Mesendoderm (in vitro differentiated cells): ENCODE data around the gene SLC25A43.

Experiments used
- DNase-seq: peaks from one replicate; pipeline ENCODE4 v3.0.0; 2013
- H2AK5ac ChIP-seq: 2 replicates; pipeline ENCODE4 v1.6.1; 2013; ENCODE audit warnings: low read length, inconsistent platforms
- H2BK120ac ChIP-seq: 2 replicates; pipeline ENCODE4 v1.6.1; 2013; ENCODE audit warnings: low read depth, mild to moderate bottlenecking, low read length, moderate library complexity, mixed read lengths
- H2BK15ac ChIP-seq: replicated peaks from 2 replicates; pipeline ENCODE4 v1.6.1; 2013; ENCODE audit warnings: low read depth, mild to moderate bottlenecking, moderate library complexity
- H2BK5ac ChIP-seq: 2 replicates; pipeline ENCODE4 v1.6.1; 2013; ENCODE audit warnings: low read length, inconsistent platforms
- H3K18ac ChIP-seq: 2 replicates; pipeline ENCODE4 v1.6.1; 2013; ENCODE audit warnings: mild to moderate bottlenecking, low read length, mixed read lengths
- H3K23ac ChIP-seq: one replicate; pipeline ENCODE4 v1.6.1; 2013; ENCODE audit warnings: low read length
- H3K27ac ChIP-seq: 2 replicates; pipeline ENCODE4 v1.5.1; 2013; ENCODE audit warnings: low read depth, mild to moderate bottlenecking, inconsistent platforms, low read length, moderate library complexity
- H3K27me3 ChIP-seq: 2 replicates; pipeline ENCODE4 v1.6.1; 2013; ENCODE audit warnings: low read length, control low read depth, mild to moderate bottlenecking, inconsistent platforms; ENCODE audit not compliant: insufficient read depth, poor library complexity
- H3K36me3 ChIP-seq: 2 replicates; pipeline ENCODE4 v1.6.1; 2013; ENCODE audit warnings: low read length, inconsistent platforms; ENCODE audit not compliant: control insufficient read depth, insufficient read depth
- H3K4ac ChIP-seq: one replicate; pipeline ENCODE4 v1.6.1; 2013; ENCODE audit warnings: low read depth, mild to moderate bottlenecking, low read length, moderate library complexity
- H3K4me1 ChIP-seq: 2 replicates; pipeline ENCODE4 v1.6.1; 2013; ENCODE audit warnings: low read depth, low read length, inconsistent platforms; ENCODE audit not compliant: control insufficient read depth
- H3K4me2 ChIP-seq: 2 replicates; pipeline ENCODE4 v1.6.1; 2013; ENCODE audit warnings: low read length
- H3K4me3 ChIP-seq: 2 replicates; pipeline ENCODE4 v1.5.1; 2013; ENCODE audit warnings: mild to moderate bottlenecking, low read length
- H3K56ac ChIP-seq: one replicate; pipeline ENCODE4 v1.6.1; 2013; ENCODE audit warnings: low read length
- H3K79me1 ChIP-seq: 2 replicates; pipeline ENCODE4 v1.6.1; 2013; ENCODE audit warnings: low read length, inconsistent platforms
- H3K79me2 ChIP-seq: 2 replicates; pipeline ENCODE4 v1.6.1; 2013; ENCODE audit warnings: mild to moderate bottlenecking, low read length; ENCODE audit not compliant: control insufficient read depth, insufficient read depth
- H3K9ac ChIP-seq: 2 replicates; pipeline ENCODE4 v1.6.1; 2013; ENCODE audit warnings: low read length, inconsistent platforms
- H4K5ac ChIP-seq: one replicate; pipeline ENCODE4 v1.6.1; 2013; ENCODE audit warnings: low read length
- H4K8ac ChIP-seq: one replicate; pipeline ENCODE4 v1.6.1; 2013; ENCODE audit warnings: low read depth, mild to moderate bottlenecking, control low read depth, low read length, moderate library complexity
- WGBS: extraction: QIAGEN DNeasy Blood & Tissue Kit; methylation state at CpG from one replicate; pipeline ENCODE4 v1.1.7; 2013; ENCODE audit warnings: low lambda C conversion rate, missing lambda C conversion rate; ENCODE audit not compliant: insufficient coverage; ENCODE audit errors: extremely low coverage; 5-methylcytosine and 5-hydroxymethylcytosine counted together

Gene SLC25A43

DNA sequence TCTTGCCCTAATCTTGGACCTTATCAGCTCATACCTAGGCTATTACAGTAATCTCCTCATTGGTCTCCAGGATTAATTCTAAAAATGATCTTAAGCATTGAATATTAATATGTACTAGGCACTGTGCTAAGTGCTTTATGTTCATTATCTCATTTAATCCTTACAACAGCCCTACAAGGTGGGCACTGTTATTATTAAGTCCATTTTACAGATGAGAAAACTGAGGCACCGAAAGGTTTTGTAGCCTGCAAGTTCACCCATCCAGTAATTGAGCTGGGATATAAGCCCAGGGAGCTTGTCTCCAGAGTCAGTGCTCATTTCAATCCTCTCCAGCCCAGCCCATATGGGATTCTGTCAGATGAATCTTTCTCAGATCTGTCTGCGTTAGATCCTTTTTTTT is 20.8 kb downstream of the SLC25A43 start:
- Histone ChIP-seq H4K5ac (no peak overlapping the region), H2BK5ac (no peak overlapping the region), H3K4ac (no peak overlapping the region), H3K36me3 (no peaks in the 10 kb centered on the region), H3K9ac (no peak overlapping the region), H3K79me2 (no peaks in the 10 kb centered on the region), H2BK120ac (no peak overlapping the region), H3K27ac (no peak overlapping the region), H3K23ac (no peak overlapping the region), H3K4me2 (no peak overlapping the region), H2BK15ac (no peak overlapping the region), H3K27me3 (no peaks in the 10 kb centered on the region), H3K4me1 (no peaks in the 10 kb centered on the region), H2AK5ac (no peak overlapping the region), H3K4me3 (no peak overlapping the region), H4K8ac (no peak overlapping the region), H3K79me1 (no peaks in the 10 kb centered on the region), H3K18ac (no peak overlapping the region), H3K56ac (no peak overlapping the region)
- no peak for DNase-seq
- no CpG with 5 or more reads among the region's 2 CpGs for WGBS

DNA sequence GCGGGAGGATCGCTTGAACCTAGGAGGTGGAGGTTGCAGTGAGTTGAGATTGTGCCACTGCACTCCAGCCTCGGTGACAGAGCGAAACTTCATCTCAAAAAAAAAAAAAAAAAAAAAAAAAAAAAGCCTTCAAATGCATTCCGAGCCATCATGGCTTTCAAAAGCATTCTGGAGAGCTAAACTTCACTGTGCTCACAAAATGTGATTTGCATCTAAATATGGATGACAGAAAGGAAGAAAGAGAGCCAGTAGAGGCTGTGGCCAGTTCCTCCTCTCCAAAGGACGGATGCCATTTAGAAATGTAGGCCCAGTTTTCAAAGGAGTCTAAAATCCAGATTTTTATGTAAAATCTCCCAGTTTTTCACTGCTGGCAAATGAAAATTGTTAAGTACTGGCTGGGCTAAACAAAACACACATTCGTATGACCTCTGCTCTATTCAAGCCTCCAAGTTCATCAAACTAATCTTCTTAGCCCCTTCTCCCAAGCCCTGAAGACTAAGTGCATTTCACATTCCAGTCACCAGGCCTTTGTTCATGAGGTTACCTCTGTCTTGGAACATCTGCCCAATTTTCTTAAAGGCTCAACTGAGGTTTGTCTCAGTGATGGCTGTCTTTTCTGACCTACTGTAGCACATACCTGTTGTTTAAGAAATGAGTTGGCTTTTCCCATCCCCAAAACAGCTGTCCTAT is 22.0 kb downstream of the SLC25A43 start:
- no peak overlapping the region for H2BK5ac ChIP-seq
- no peak overlapping the region for H3K18ac ChIP-seq
- no peaks in the 10 kb centered on the region for H3K27me3 ChIP-seq
- no peak overlapping the region for H3K23ac ChIP-seq
- no peak overlapping the region for H3K4me2 ChIP-seq
- no CpG with 5 or more reads among the region's 7 CpGs for whole genome bisulfite sequencing
- H3K79me1 ChIP-seq: no peaks in the 10 kb centered on the region
- no peak for DNase-seq
- no peak overlapping the region for H3K9ac ChIP-seq
- no peak overlapping the region for H2AK5ac ChIP-seq
- no peak overlapping the region for H4K8ac ChIP-seq
- no peak overlapping the region for H2BK120ac ChIP-seq
- no peak overlapping the region for H3K4me3 ChIP-seq
- H3K56ac ChIP-seq: no peak overlapping the region
- no peak overlapping the region for H4K5ac ChIP-seq
- no peaks in the 10 kb centered on the region for H3K4me1 ChIP-seq
- no peaks in the 10 kb centered on the region for H3K79me2 ChIP-seq
- no peak overlapping the region for H2BK15ac ChIP-seq
- no peaks in the 10 kb centered on the region for H3K36me3 ChIP-seq
- no peak overlapping the region for H3K27ac ChIP-seq
- no peak overlapping the region for H3K4ac ChIP-seq

DNA sequence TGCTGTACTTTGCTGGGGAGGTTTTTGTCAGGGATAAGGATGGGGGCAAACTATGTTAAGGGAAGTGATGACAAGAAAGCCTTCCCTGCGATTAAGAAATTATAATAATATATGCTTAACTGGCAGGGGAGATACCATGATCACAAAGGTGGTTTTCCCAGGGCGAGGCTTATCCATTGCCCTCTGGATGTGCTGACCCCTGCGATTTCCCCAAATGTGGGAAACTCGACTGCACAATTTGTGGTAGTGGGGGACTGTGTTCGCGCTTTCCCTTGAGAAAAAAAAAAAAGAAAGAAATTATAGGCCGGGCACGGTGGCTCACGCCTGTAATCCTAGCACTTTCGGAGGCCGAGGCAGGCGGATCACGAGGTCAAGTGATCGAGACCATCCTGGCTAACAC is 24.5 kb downstream of the SLC25A43 start:
- Histone ChIP-seq H3K18ac (no peak overlapping the region), H3K4me1 (no peaks in the 10 kb centered on the region), H3K9ac (no peak overlapping the region), H3K79me1 (no peaks in the 10 kb centered on the region), H4K5ac (no peak overlapping the region), H2AK5ac (no peak overlapping the region), H3K27ac (no peak overlapping the region), H3K4me3 (no peak overlapping the region), H3K36me3 (no peaks in the 10 kb centered on the region), H2BK15ac (no peak overlapping the region), H3K4me2 (no peak overlapping the region), H2BK120ac (no peak overlapping the region), H3K56ac (no peak overlapping the region), H3K23ac (no peak overlapping the region), H3K4ac (no peak overlapping the region), H3K79me2 (no peaks in the 10 kb centered on the region), H2BK5ac (no peak overlapping the region), H3K27me3 (no peaks in the 10 kb centered on the region), H4K8ac (no peak overlapping the region)
- DNase-seq: no peak
- no CpG with 5 or more reads among the region's 14 CpGs for WGBS

DNA sequence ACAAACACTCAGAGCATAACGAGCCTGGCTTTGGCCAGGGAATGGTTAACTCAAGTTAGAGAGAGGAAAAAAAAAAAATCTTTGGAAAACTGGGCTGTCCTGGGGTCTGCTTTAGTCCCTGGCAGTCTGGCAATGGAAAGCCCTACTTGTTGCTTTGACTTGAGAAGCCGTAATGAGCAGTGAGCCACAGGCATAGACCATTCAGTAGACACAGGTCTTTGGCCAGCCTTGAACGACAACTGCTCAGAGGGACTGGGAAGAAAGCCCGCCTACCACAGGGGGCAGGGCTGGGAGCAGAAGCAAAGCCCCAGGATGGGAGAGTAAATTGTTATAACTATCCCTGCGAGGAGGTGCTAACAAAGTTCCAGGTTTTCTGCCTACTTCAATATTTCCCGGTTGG is 25.9 kb downstream of the SLC25A43 start:
- no peak overlapping the region for H3K18ac ChIP-seq
- no peaks in the 10 kb centered on the region for H3K4me1 ChIP-seq
- H3K36me3 ChIP-seq: no peaks in the 10 kb centered on the region
- no peak overlapping the region for H2BK5ac ChIP-seq
- WGBS: no CpG with 5 or more reads among the region's 6 CpGs
- H3K27me3 ChIP-seq: no peaks in the 10 kb centered on the region
- H2BK15ac ChIP-seq: no peak overlapping the region
- no peak overlapping the region for H3K4me2 ChIP-seq
- DNase-seq: no peak
- no peak overlapping the region for H2AK5ac ChIP-seq
- H2BK120ac ChIP-seq: no peak overlapping the region
- H3K27ac ChIP-seq: no peak overlapping the region
- H3K79me2 ChIP-seq: no peaks in the 10 kb centered on the region
- H3K9ac ChIP-seq: no peak overlapping the region
- no peak overlapping the region for H4K5ac ChIP-seq
- no peak overlapping the region for H3K56ac ChIP-seq
- no peak overlapping the region for H3K4me3 ChIP-seq
- no peak overlapping the region for H4K8ac ChIP-seq
- H3K79me1 ChIP-seq: no peaks in the 10 kb centered on the region
- H3K4ac ChIP-seq: no peak overlapping the region
- H3K23ac ChIP-seq: no peak overlapping the region

DNA sequence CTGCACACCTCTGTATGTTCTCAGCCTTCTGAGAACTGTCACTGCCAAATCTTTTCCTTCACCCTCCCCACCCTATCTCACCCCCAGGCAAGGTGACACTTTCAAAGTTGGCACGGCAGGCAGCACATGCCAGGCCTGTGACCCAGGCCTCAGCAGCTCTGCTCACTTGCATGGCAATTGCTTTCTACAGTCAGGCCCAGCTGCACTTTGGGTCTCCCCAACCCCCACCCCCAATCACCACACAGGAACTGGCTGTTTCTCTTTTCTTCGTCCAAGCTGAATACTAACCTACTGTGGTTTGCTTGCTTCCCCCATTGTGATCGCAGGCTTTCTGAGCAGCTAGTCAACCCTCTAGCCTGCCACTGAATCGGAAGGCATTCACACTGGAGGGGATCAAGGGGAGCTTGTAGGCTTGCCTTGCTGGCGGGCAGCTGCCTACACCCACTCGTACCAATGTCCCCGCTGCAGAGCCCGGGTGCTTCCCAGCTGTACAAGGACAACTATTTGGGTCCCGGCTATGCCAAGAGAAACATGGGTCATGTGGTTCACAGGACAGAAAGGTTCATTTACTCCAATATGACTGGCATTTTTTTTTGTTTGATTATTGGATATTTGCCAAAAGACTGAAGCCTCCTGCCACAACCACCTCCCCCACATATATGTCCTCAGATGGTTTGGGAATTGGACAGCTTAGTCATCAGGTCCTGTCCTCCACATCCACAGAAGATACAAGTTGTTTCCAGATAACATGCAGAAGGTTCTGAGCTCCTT is 28.1 kb downstream of the SLC25A43 start:
- DNase-seq: no peak
- Histone ChIP-seq H2BK120ac (no peak overlapping the region), H3K36me3 (no peaks in the 10 kb centered on the region), H3K56ac (no peak overlapping the region), H3K4me2 (no peak overlapping the region), H3K4me1 (no peaks in the 10 kb centered on the region), H3K9ac (no peak overlapping the region), H3K4me3 (no peak overlapping the region), H2BK15ac (no peak overlapping the region), H3K4ac (no peak overlapping the region), H3K18ac (no peak overlapping the region), H3K79me1 (no peaks in the 10 kb centered on the region), H2AK5ac (no peak overlapping the region), H4K5ac (no peak overlapping the region), H4K8ac (no peak overlapping the region), H3K23ac (no peak overlapping the region), H2BK5ac (no peak overlapping the region), H3K27ac (no peak overlapping the region), H3K79me2 (no peaks in the 10 kb centered on the region), H3K27me3 (no peaks in the 10 kb centered on the region)
- no CpG with 5 or more reads among the region's 9 CpGs for WGBS
